GM12891 (cell line): ENCODE results near the gene ROBO1.

Source experiments
- POU2F2 ChIP-seq: IDR thresholded peaks from 2 replicates; pipeline ENCODE4 v1.6.1; 2011; ENCODE audit warnings: low read depth, mild to moderate bottlenecking, control low read depth, low read length, moderate library complexity
- SPI1 ChIP-seq: IDR thresholded peaks from 2 replicates; pipeline ENCODE4 v1.6.1; 2011; ENCODE audit warnings: low read depth, low read length, control low read depth
- TAF1 ChIP-seq: IDR thresholded peaks from 2 replicates; pipeline ENCODE4 v1.6.1; 2011; ENCODE audit warnings: low read depth, low read length, control low read depth

- TF ChIP-seq POU2F2 (no peak), SPI1 (no peak), TAF1 (no peak)
Observed at GRCh38 chr3:79162653-79163052, 605.1 kb downstream of the ROBO1 start.
